Activated naive CD4-positive, alpha-beta T cell treated with anti-CD3 and anti-CD28 coated beads for 36 hours (primary cell): Measurements from ENCODE around the gene RNF126. TPM values are rescaled to one million over a fixed set of nuclear protein-coding genes. Genes with fewer than 3 reads are reported as not detected.

ENCODE experiments used
- CTCF ChIA-PET: fragments of 350-600 bp; sonication (Branson Sonifier 250); formaldehyde crosslinking; loops from one replicate; lab custom pipeline; 2021; ENCODE audit warnings: antibody characterized with exemption; lab: Charles Lee
- DNase-seq: peaks from one replicate; pipeline ENCODE4 v3.0.0-alpha.2; 2020
- H3K27ac Mint-ChIP-seq: one replicate; pipeline ENCODE4 v1.8.0; 2021; ENCODE audit warnings: mild to moderate bottlenecking, mixed read lengths
- H3K27me3 Mint-ChIP-seq: one replicate; pipeline ENCODE4 v1.8.0; 2021; ENCODE audit warnings: low read depth, mixed read lengths
- H3K36me3 Mint-ChIP-seq: one replicate; pipeline ENCODE4 v1.8.0; 2021; ENCODE audit warnings: low read depth, mixed read lengths
- H3K4me1 Mint-ChIP-seq: one replicate; pipeline ENCODE4 v1.8.0; 2021; ENCODE audit warnings: low read depth, mixed read lengths
- H3K4me3 Mint-ChIP-seq: one replicate; pipeline ENCODE4 v1.8.0; 2021; ENCODE audit warnings: mild to moderate bottlenecking, moderate library complexity, mixed read lengths
- H3K9me3 Mint-ChIP-seq: one replicate; pipeline ENCODE4 v1.8.0; 2021; ENCODE audit warnings: mixed read lengths
- intact Hi-C: fragments of 100-400 bp; cut with micrococcal nuclease; formaldehyde crosslinking; loops from one replicate; pipeline ENCODE4 v1.15.1; 2023
- total RNA-seq, 2 experiments: library from RNA; stranded (reverse); gene quantifications; one replicate each; pipeline ENCODE4 v1.2.3, GENCODE V29; 2021

Gene RNF126
- total RNA-seq, 2 experiments from 2014 or later = 99.5 to 108 TPM

- H3K4me1 Mint-ChIP-seq = no peaks in the 10 kb centered on the region
- no peak for DNase-seq
- H3K27ac Mint-ChIP-seq = no peak overlapping the region
- CTCF ChIA-PET = no interaction called here
- no peaks in the 10 kb centered on the region for H3K27me3 Mint-ChIP-seq
- no peaks in the 10 kb centered on the region for H3K9me3 Mint-ChIP-seq
- intact Hi-C loops = no loop called here
- no peak overlapping the region for H3K4me3 Mint-ChIP-seq
- peaks cover 15% of the 10 kb centered on the region for H3K36me3 Mint-ChIP-seq
Observed at GRCh38 chr19:647566-648284, 15.3 kb downstream of the RNF126 start.

- no peaks in the 10 kb centered on the region for H3K4me1 Mint-ChIP-seq
- no peak overlapping the region for H3K4me3 Mint-ChIP-seq
- H3K27me3 Mint-ChIP-seq = no peaks in the 10 kb centered on the region
- no peaks in the 10 kb centered on the region for H3K9me3 Mint-ChIP-seq
- intact Hi-C loops = no loop called here
- CTCF ChIA-PET = no interaction called here
- no peak for DNase-seq
- H3K36me3 Mint-ChIP-seq = peaks cover 15% of the 10 kb centered on the region
- no peak overlapping the region for H3K27ac Mint-ChIP-seq
Observed at GRCh38 chr19:646779-647565, 16.0 kb downstream of the RNF126 start.

GRCh38 chr19:645912-646778, 16.9 kb downstream of the RNF126 start:
- intact Hi-C loops = no loop called here

GRCh38 chr19:644789-645188, 18.2 kb downstream of the RNF126 start:
- H3K27ac Mint-ChIP-seq = peak overlapping the region; percentile 36
- H3K4me3 Mint-ChIP-seq = no peak overlapping the region
- H3K9me3 Mint-ChIP-seq = no peaks in the 10 kb centered on the region
- intact Hi-C loops = no loop called here
- CTCF ChIA-PET = no interaction called here
- no peak for DNase-seq
- no peaks in the 10 kb centered on the region for H3K27me3 Mint-ChIP-seq
- peaks cover 2% of the 10 kb centered on the region for H3K4me1 Mint-ChIP-seq
- peaks cover 13% of the 10 kb centered on the region for H3K36me3 Mint-ChIP-seq

More at GRCh38 chr19:645912-646778, 16.9 kb downstream of the RNF126 start:
- no peak overlapping the region for H3K27ac Mint-ChIP-seq
- H3K4me3 Mint-ChIP-seq = no peak overlapping the region
- peaks cover 15% of the 10 kb centered on the region for H3K36me3 Mint-ChIP-seq
- no peaks in the 10 kb centered on the region for H3K27me3 Mint-ChIP-seq
- CTCF ChIA-PET = no interaction called here
- H3K9me3 Mint-ChIP-seq = no peaks in the 10 kb centered on the region
- H3K4me1 Mint-ChIP-seq = no peaks in the 10 kb centered on the region
- no peak for DNase-seq

- intact Hi-C loops = no loop called here
- H3K4me3 Mint-ChIP-seq = no peak overlapping the region
- H3K4me1 Mint-ChIP-seq = peaks cover 3% of the 10 kb centered on the region
- no peaks in the 10 kb centered on the region for H3K27me3 Mint-ChIP-seq
- H3K27ac Mint-ChIP-seq = no peak overlapping the region
- CTCF ChIA-PET = no interaction called here
- no peak for DNase-seq
- peaks cover 13% of the 10 kb centered on the region for H3K36me3 Mint-ChIP-seq
- no peaks in the 10 kb centered on the region for H3K9me3 Mint-ChIP-seq
Observed at GRCh38 chr19:644363-644762, 18.7 kb downstream of the RNF126 start.

GRCh38 chr19:643736-644135, 19.3 kb downstream of the RNF126 start:
- H3K4me1 Mint-ChIP-seq = peaks cover 7% of the 10 kb centered on the region
- no peak for DNase-seq
- H3K27ac Mint-ChIP-seq = no peak overlapping the region
- CTCF ChIA-PET = no interaction called here
- no peaks in the 10 kb centered on the region for H3K9me3 Mint-ChIP-seq
- H3K27me3 Mint-ChIP-seq = no peaks in the 10 kb centered on the region
- intact Hi-C loops = no loop called here
- H3K36me3 Mint-ChIP-seq = peaks cover 13% of the 10 kb centered on the region
- no peak overlapping the region for H3K4me3 Mint-ChIP-seq

GRCh38 chr19:642767-643727, 20.0 kb downstream of the RNF126 start:
- Mint-ChIP-seq H3K4me3 (no peak overlapping the region), H3K27ac (no peak overlapping the region), H3K36me3 (peaks cover 11% of the 10 kb centered on the region), H3K9me3 (no peaks in the 10 kb centered on the region), H3K27me3 (no peaks in the 10 kb centered on the region), H3K4me1 (peaks cover 7% of the 10 kb centered on the region)
- CTCF ChIA-PET = no interaction called here
- DNase-seq = no peak
- intact Hi-C loops = no loop called here

GRCh38 chr19:641702-642101, 21.3 kb downstream of the RNF126 start:
- Mint-ChIP-seq H3K36me3 (peaks cover 9% of the 10 kb centered on the region), H3K9me3 (no peaks in the 10 kb centered on the region), H3K27ac (no peak overlapping the region), H3K4me3 (no peak overlapping the region), H3K4me1 (peaks cover 7% of the 10 kb centered on the region), H3K27me3 (no peaks in the 10 kb centered on the region)
- DNase-seq = no peak
- intact Hi-C loops = no loop called here
- CTCF ChIA-PET = interaction anchor here (1.4 kb wide), 1 partner anchor 18 kb away, joined by 3 read pairs; no protein-coding TSS in a partner anchor

GRCh38 chr19:640606-641189, 22.3 kb downstream of the RNF126 start:
- CTCF ChIA-PET = interaction anchor here (1.4 kb wide), 1 partner anchor 19 kb away, joined by 3 read pairs; no protein-coding TSS in a partner anchor
- Mint-ChIP-seq H3K27ac (no peak overlapping the region), H3K9me3 (no peaks in the 10 kb centered on the region), H3K27me3 (no peaks in the 10 kb centered on the region), H3K4me1 (peaks cover 7% of the 10 kb centered on the region), H3K36me3 (peaks cover 8% of the 10 kb centered on the region), H3K4me3 (no peak overlapping the region)
- intact Hi-C loops = no loop called here
- no peak for DNase-seq

GRCh38 chr19:640161-640558, 22.9 kb downstream of the RNF126 start:
- Mint-ChIP-seq H3K4me1 (peaks cover 7% of the 10 kb centered on the region), H3K27ac (no peak overlapping the region), H3K9me3 (no peaks in the 10 kb centered on the region), H3K36me3 (peaks cover 8% of the 10 kb centered on the region), H3K27me3 (no peaks in the 10 kb centered on the region), H3K4me3 (no peak overlapping the region)
- DNase-seq = no peak
- CTCF ChIA-PET = no interaction called here
- intact Hi-C loops = no loop called here
